Upper lobe of right lung (tissue), 1 donor: ENCODE data around the gene TFPT. TPM values are rescaled to one million over a fixed set of nuclear protein-coding genes. Genes with fewer than 3 reads are reported as not detected.

ENCODE experiments used
- ATAC-seq: fragments of 200-7000 bp; cut with Tn5 transposase; one replicate; pipeline ENCODE4 v1.9.1; 2020; ENCODE audit warnings: mild to moderate bottlenecking, moderate library complexity
- DNase-seq: peaks from one replicate; pipeline ENCODE4 v3.0.0-alpha.2; 2020
- H3K27ac ChIP-seq: fragments of 200-600 bp; one replicate; pipeline ENCODE4 v1.8.0; 2022
- H3K27me3 ChIP-seq: fragments of 200-600 bp; one replicate; pipeline ENCODE4 v1.8.0; 2022; ENCODE audit warnings: mild to moderate bottlenecking
- H3K36me3 ChIP-seq: fragments of 200-600 bp; one replicate; pipeline ENCODE4 v1.8.0; 2022
- H3K4me1 ChIP-seq: fragments of 200-600 bp; one replicate; pipeline ENCODE4 v1.8.0; 2022
- H3K4me3 ChIP-seq: fragments of 200-600 bp; one replicate; pipeline ENCODE4 v1.8.0; 2022; ENCODE audit warnings: mild to moderate bottlenecking
- H3K9me3 ChIP-seq: fragments of 200-600 bp; one replicate; pipeline ENCODE4 v1.8.0; 2022
- intact Hi-C: fragments of 100-400 bp; cut with DNase I; formaldehyde crosslinking; loops from one replicate; pipeline ENCODE4 v1.11.0; 2022
- total RNA-seq: library from RNA; stranded (reverse); fragmentation: NEBNext Ultra II Directional; extraction: Animal tissue kit (Norgen Biotek cat#: 25700); gene quantifications from one replicate; pipeline ENCODE4 v1.2.1, GENCODE V29; 2021
- TF ChIP-seq, protein P1 (sequence below): fragments of 200-600 bp; IDR thresholded peaks from one replicate; pipeline ENCODE4 v1.8.0; 2022; ENCODE audit warnings: antibody characterized with exemption
- donor health status: DM: no; HTN: yes; CAD: no; lungs with severe emphysema.

TFPT gene
- total RNA-seq, 1 donor from 2014 or later = 19.5 TPM

DNA sequence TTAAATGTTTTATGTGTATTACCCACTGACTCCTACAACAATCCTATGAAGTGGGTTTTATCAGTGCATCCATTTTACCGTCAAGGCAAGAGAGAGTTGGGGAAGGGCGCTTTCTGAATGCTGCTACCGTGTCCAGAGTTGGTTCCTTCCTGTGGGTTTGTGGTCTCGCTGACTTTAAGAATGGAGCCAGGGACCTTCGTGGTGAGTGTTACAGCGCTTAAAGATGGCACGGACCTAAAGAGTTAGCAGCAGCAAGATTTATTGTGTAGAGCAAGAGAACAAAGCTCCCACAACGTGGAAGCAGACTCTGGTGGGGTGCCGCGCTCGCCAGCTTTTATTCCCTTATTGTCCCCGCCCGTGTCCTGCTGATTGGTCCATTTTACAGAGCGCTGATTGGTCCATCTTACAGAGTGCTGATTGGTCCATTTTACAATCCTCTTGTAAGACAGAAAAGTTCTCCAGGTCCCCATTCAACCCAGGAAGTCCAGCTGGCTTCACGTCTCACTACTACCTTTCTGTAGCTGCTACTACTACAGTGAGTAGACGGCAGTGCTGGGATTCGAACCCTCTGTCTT, 20.9 kb downstream of the TFPT start:
- Histone ChIP-seq H3K27ac (no peak overlapping the region), H3K4me3 (no peak overlapping the region), H3K36me3 (no peaks in the 10 kb centered on the region), H3K4me1 (peaks cover 5% of the 10 kb centered on the region), H3K9me3 (no peaks in the 10 kb centered on the region), H3K27me3 (peaks cover 11% of the 10 kb centered on the region)
- TF ChIP-seq, protein P1, sequence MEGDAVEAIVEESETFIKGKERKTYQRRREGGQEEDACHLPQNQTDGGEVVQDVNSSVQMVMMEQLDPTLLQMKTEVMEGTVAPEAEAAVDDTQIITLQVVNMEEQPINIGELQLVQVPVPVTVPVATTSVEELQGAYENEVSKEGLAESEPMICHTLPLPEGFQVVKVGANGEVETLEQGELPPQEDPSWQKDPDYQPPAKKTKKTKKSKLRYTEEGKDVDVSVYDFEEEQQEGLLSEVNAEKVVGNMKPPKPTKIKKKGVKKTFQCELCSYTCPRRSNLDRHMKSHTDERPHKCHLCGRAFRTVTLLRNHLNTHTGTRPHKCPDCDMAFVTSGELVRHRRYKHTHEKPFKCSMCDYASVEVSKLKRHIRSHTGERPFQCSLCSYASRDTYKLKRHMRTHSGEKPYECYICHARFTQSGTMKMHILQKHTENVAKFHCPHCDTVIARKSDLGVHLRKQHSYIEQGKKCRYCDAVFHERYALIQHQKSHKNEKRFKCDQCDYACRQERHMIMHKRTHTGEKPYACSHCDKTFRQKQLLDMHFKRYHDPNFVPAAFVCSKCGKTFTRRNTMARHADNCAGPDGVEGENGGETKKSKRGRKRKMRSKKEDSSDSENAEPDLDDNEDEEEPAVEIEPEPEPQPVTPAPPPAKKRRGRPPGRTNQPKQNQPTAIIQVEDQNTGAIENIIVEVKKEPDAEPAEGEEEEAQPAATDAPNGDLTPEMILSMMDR = no peak
- no peak for DNase-seq
- ATAC-seq = no peak
- intact Hi-C loops = no loop called here

DNA sequence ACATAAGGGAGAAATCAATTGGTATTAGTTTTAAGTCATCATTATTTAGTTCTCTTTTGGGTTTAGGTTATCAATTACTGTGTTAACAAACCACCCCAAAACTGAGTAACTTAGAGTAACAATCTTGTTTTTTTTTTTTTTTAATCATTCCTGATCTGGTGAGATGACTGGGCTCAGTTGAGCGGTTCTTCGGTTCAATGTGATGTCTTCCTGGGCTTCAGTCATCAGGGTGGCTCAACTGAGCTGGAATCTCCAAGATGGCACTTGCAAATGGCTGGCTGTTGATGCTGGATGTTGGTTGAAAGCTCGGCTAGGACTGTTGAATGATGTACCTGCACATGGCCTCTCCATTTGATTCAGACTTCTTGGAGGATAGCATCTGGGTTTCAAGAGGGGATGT, 31.0 kb downstream of the TFPT start:
- DNase-seq (no peak), ATAC-seq (no peak)
- no peak overlapping the region for H3K27ac ChIP-seq
- H3K9me3 ChIP-seq = peaks cover 4% of the 10 kb centered on the region
- H3K4me1 ChIP-seq = no peaks in the 10 kb centered on the region
- no peaks in the 10 kb centered on the region for H3K36me3 ChIP-seq
- H3K27me3 ChIP-seq = no peaks in the 10 kb centered on the region
- TF ChIP-seq, protein P1 = no peak
- intact Hi-C loops = no loop called here
- no peak overlapping the region for H3K4me3 ChIP-seq

DNA sequence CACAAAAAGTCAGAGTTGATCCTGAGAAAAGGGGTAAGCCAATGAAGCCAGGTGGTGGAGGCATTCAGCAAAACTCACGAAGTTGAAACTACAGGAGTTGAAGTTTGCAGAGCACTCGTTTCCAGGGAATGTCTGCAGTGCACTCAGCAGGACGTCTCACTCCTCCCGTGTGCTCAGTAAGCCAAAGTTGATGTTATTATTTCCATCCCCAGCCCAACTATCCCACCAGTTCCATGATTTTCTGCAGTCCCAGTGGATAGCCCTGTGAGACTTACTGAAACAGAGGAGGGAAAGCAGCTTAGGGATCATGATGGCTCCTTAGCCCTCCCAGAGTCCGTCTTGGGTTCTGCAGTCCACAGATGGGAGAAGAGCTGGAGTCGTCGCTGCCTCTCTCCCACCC, 34.4 kb downstream of the TFPT start, which contains the start of gene TARM1:
Gene TARM1 (minus strand): TSS at position 334 of the 400 bp plus-strand sequence. CDS start 25 bp downstream, at position 309.
- no peaks in the 10 kb centered on the region for H3K4me1 ChIP-seq
- intact Hi-C loops = no loop called here
- H3K27me3 ChIP-seq = no peaks in the 10 kb centered on the region
- H3K27ac ChIP-seq = no peak within 1 kb of the TSS
- TF ChIP-seq, protein P1 = no peak
- H3K36me3 ChIP-seq = no peaks in the 10 kb centered on the region
- H3K4me3 ChIP-seq = no peak within 1 kb of the TSS
- ATAC-seq = no peak
- no peak for DNase-seq
- peaks cover 4% of the 10 kb centered on the region for H3K9me3 ChIP-seq

DNA sequence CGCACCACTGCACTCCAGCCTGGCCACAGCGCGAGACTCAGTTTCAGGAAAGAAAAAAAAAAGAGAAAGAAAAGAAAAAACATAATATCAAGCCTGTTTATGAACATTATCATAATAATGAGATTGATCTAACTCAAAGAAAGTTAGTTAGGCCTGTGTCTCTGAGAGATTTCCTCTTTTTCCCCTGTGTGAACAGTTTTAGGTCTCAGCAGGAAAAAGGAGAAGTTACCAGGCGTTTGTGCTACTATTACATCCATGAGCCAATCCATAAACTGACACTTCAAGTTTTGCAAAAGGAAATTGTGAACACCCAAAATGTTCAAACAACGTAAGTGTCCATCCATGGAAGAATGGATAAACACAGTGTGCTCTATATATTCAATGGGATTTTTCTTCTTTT, 38.1 kb downstream of the TFPT start:
- TF ChIP-seq, protein P1 = no peak
- intact Hi-C loops = no loop called here
- peak; percentile 74 for ATAC-seq

DNA sequence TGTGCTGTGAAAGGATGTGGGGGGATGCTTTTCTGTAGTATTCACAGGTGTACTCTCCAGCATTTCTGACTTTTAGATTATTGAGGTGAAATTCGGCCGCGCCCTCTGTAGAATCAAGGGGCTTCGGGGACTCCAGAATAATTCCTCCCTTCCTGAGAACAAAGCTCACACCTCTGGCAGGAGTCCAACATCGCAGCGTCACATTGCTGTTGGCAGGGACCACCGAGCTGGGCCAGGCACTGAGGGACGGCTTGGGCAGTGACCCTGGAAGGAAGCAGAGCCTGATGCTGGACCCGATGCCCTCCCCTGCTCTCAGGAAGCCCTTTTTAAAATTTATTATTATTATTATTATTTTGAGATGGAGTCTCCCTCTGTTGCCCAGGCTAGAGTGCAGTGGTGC, 40.6 kb downstream of the TFPT start:
- Histone ChIP-seq H3K27me3 (no peaks in the 10 kb centered on the region), H3K4me3 (no peak overlapping the region), H3K4me1 (no peaks in the 10 kb centered on the region), H3K9me3 (no peaks in the 10 kb centered on the region), H3K36me3 (no peaks in the 10 kb centered on the region), H3K27ac (no peak overlapping the region)
- ATAC-seq (no peak), DNase-seq (no peak)
- TF ChIP-seq, protein P1 = no peak
- intact Hi-C loops = no loop called here

More for the DNA sequence above, 38.1 kb downstream of the TFPT start:
- H3K9me3 ChIP-seq = no peaks in the 10 kb centered on the region
- no peak for DNase-seq
- no peaks in the 10 kb centered on the region for H3K4me1 ChIP-seq
- H3K36me3 ChIP-seq = no peaks in the 10 kb centered on the region
- H3K27me3 ChIP-seq = no peaks in the 10 kb centered on the region
- H3K4me3 ChIP-seq = no peak overlapping the region
- no peak overlapping the region for H3K27ac ChIP-seq

DNA sequence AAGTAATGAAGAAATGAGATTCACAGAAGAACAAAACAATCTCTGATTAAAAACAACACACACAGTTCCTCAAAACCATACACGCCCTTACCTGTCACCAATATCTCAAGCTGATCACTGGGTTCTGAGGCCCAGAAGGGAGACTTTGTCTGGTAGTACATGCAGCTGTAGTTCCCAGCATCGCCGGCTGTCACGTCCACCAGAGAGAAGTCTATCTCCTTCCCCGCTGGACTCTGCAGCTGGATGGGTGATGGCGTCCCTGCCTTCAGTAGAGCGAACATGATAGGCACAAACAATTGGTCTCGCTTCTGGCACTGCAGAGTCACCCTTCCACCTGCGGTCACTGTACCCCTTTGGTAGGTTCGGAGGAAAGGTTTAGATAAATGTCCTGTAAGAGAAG, 41.6 kb downstream of the TFPT start:
- Histone ChIP-seq H3K4me1 (no peaks in the 10 kb centered on the region), H3K27me3 (no peaks in the 10 kb centered on the region), H3K4me3 (no peak overlapping the region), H3K9me3 (no peaks in the 10 kb centered on the region), H3K27ac (no peak overlapping the region), H3K36me3 (no peaks in the 10 kb centered on the region)
- TF ChIP-seq, protein P1 = no peak
- DNase-seq (no peak), ATAC-seq (no peak)
- intact Hi-C loops = no loop called here
